Spleen (tissue), 11 donors: Measurements from ENCODE around the gene PATZ1. TPM values are rescaled to one million over a fixed set of nuclear protein-coding genes. Genes with fewer than 3 reads are reported as not detected.

Source experiments
- DNase-seq: peaks from one replicate; pipeline ENCODE4 v3.0.0-alpha.2; 2020
- H3K27ac ChIP-seq, 8 donors: fragments of 200-600 bp; sonication (generic) in 7 of 8; 1 replicate in 4 of 8; 2 replicates in 4 of 8; pipeline versions ENCODE4 v1.5.0 to v1.8.0; 2016 to 2021; ENCODE audit warnings: inconsistent platforms in 4 of 8, mild to moderate bottlenecking in 4 of 8, moderate library complexity in 1 of 8
- H3K27me3 ChIP-seq, 7 donors: fragments of 200-600 bp; sonication (generic) in 6 of 7; replicated peaks in 1 of 7; 1 replicate in 4 of 7; 2 replicates in 3 of 7; pipeline versions ENCODE4 v1.5.0 to v1.8.0; 2016 to 2021; ENCODE audit warnings: inconsistent platforms in 3 of 7, mild to moderate bottlenecking in 1 of 7
- H3K36me3 ChIP-seq, 6 donors: fragments of 200-600 bp; sonication (generic) in 5 of 6; 1 replicate in 4 of 6; 2 replicates in 2 of 6; pipeline versions ENCODE4 v1.5.0 to v1.8.0; 2016 to 2021; ENCODE audit warnings: inconsistent platforms in 2 of 6
- H3K4me1 ChIP-seq, 6 donors: fragments of 200-600 bp; sonication (generic) in 5 of 6; 1 replicate in 3 of 6; 2 replicates in 3 of 6; pipeline versions ENCODE4 v1.5.0 to v1.8.0; 2016 to 2021; ENCODE audit warnings: inconsistent platforms in 3 of 6
- H3K4me3 ChIP-seq, 8 donors: fragments of 200-600 bp; sonication (generic) in 7 of 8; 1 replicate in 4 of 8; 2 replicates in 4 of 8; pipeline versions ENCODE4 v1.5.0 to v1.8.0; 2016 to 2021; ENCODE audit warnings: inconsistent platforms in 4 of 8, mild to moderate bottlenecking in 4 of 8, moderate library complexity in 2 of 8
- H3K9me3 ChIP-seq, 8 donors: fragments of 200-600 bp; sonication (generic) in 7 of 8; 1 replicate in 4 of 8; 2 replicates in 4 of 8; pipeline versions ENCODE4 v1.5.0 to v1.8.0; 2016 to 2021; ENCODE audit warnings: inconsistent platforms in 4 of 8
- POLR2A ChIP-seq, 3 donors: fragments of 450-650 bp; IDR thresholded peaks; one replicate each; pipeline ENCODE4 v1.5.1; 2017; ENCODE audit warnings: antibody characterized with exemption in 3 of 3, mild to moderate bottlenecking in 1 of 3
- POLR2AphosphoS5 ChIP-seq, 3 donors: sonication (generic); formaldehyde crosslinking; IDR thresholded peaks; one replicate each; pipeline ENCODE4 v1.5.1; 2017; ENCODE audit warnings: antibody characterized with exemption in 3 of 3
- WGBS, 5 donors: extraction: QIAGEN DNeasy Blood & Tissue Kit in 3 of 5; methylation state at CpG; one replicate each; pipeline versions ENCODE4 v1.1.5 to v1.1.7; 2013 to 2018; 5-methylcytosine and 5-hydroxymethylcytosine counted together
- intact Hi-C: fragments of 100-400 bp; cut with DNase I; formaldehyde crosslinking; loops from one replicate; pipeline ENCODE4 v1.15.0; 2023; ENCODE audit warnings: low total_unique reads
- polyA plus RNA-seq, 3 donors: library from polyadenylated mRNA; stranded (reverse); fragments of 200-250 nt; gene quantifications; one replicate each; pipeline ENCODE4 v1.2.1, GENCODE V29; 2013
- total RNA-seq, 7 donors: library from RNA; depleted of rRNA in 3 of 7; stranded (reverse); fragments of >200 nt in 3 of 7; fragmentation: NEBNext Ultra II Directional in 4 of 7; extraction: Animal tissue kit (Norgen Biotek cat#: 25700) in 4 of 7; gene quantifications; one replicate each; pipeline versions ENCODE4 v1.1.0 to v1.2.1, GENCODE V29; 2016 to 2021
- TF ChIP-seq, protein P1 (sequence below), 11 experiments: fragments of 200-600 bp in 7 of 11; fragments of 450-650 bp in 4 of 11; sonication (generic) in 4 of 11; IDR thresholded peaks in 8 of 11; conservative IDR thresholded peaks in 3 of 11; 1 replicate in 7 of 11; 2 replicates in 4 of 11; pipeline versions ENCODE4 v1.4.0 to v1.8.0; 2016 to 2021; ENCODE audit warnings: antibody characterized with exemption in 11 of 11, inconsistent platforms in 4 of 11, mild to moderate bottlenecking in 1 of 11
- donor health status: healthy with polysubstance abuse.
- donor health status: DM: no; HTN: no; CAD: no; lungs with moderate emphysema.
- donor health status: DM: no; HTN: no; CAD: no.
- donor health status: Bipolar disorder and iron deficiency.
- donor health status: healthy.
- donor health status: DM: no; HTN: no; CAD: no.
- donor health status: DM: yes; HTN: yes; CAD: no.

The PATZ1 gene
- total and polyA plus RNA-seq, 10 donors: 19.8 to 36.9 (median 27.7) TPM

- peaks cover 0 to 16% (median 11%) of the 10 kb centered on the region in 6 donors for H3K4me1 ChIP-seq
- TF ChIP-seq, protein P1, sequence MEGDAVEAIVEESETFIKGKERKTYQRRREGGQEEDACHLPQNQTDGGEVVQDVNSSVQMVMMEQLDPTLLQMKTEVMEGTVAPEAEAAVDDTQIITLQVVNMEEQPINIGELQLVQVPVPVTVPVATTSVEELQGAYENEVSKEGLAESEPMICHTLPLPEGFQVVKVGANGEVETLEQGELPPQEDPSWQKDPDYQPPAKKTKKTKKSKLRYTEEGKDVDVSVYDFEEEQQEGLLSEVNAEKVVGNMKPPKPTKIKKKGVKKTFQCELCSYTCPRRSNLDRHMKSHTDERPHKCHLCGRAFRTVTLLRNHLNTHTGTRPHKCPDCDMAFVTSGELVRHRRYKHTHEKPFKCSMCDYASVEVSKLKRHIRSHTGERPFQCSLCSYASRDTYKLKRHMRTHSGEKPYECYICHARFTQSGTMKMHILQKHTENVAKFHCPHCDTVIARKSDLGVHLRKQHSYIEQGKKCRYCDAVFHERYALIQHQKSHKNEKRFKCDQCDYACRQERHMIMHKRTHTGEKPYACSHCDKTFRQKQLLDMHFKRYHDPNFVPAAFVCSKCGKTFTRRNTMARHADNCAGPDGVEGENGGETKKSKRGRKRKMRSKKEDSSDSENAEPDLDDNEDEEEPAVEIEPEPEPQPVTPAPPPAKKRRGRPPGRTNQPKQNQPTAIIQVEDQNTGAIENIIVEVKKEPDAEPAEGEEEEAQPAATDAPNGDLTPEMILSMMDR (IDR thresholded peaks at IDR 0.05 in 8 of 11, conservative IDR thresholded peaks at IDR 0.05 in 3 of 11): peak; percentile 77 to 93 (median 88)
- TF ChIP-seq POLR2A (IDR thresholded peaks at IDR 0.05) (no peak), POLR2AphosphoS5 (IDR thresholded peaks at IDR 0.05) (peak in 1 of 3 donors; percentile 71)
- DNase-seq: peak; percentile 81
- WGBS, 5 donors: 33 to 49% (median 39%) methylated on average over 6 of the region's 6 CpGs
- H3K36me3 ChIP-seq: peaks cover 0 to 8% (median 0%) of the 10 kb centered on the region in 6 donors
- H3K4me3 ChIP-seq: no peak overlapping the region
- intact Hi-C loops: no loop called here
- H3K27me3 ChIP-seq: no peaks in the 10 kb centered on the region
- H3K9me3 ChIP-seq: peaks cover 0 to 9% (median 6%) of the 10 kb centered on the region in 8 donors
- peak overlapping the region in 2 of 8 donors; percentile 31 to 35 for H3K27ac ChIP-seq
Measured at GRCh38 chr22:31313366-31314147, 32.6 kb downstream of the PATZ1 start.

GRCh38 chr22:31308181-31308580 is 38.0 kb downstream of the PATZ1 start:
- Histone ChIP-seq H3K4me1 (peaks cover 0 to 32% (median 11%) of the 10 kb centered on the region in 6 donors), H3K27ac (peak overlapping the region in 3 of 8 donors; percentile 31 to 55 (median 34)), H3K36me3 (no peaks in the 10 kb centered on the region), H3K9me3 (no peaks in the 10 kb centered on the region), H3K4me3 (no peak overlapping the region), H3K27me3 (no peaks in the 10 kb centered on the region)
- intact Hi-C loops: no loop called here
- TF ChIP-seq POLR2A (IDR thresholded peaks at IDR 0.05) (no peak), POLR2AphosphoS5 (IDR thresholded peaks at IDR 0.05) (no peak)
- TF ChIP-seq, protein P1 (IDR thresholded peaks at IDR 0.05 in 8 of 11, conservative IDR thresholded peaks at IDR 0.05 in 3 of 11): no peak
- DNase-seq: no peak

DNA sequence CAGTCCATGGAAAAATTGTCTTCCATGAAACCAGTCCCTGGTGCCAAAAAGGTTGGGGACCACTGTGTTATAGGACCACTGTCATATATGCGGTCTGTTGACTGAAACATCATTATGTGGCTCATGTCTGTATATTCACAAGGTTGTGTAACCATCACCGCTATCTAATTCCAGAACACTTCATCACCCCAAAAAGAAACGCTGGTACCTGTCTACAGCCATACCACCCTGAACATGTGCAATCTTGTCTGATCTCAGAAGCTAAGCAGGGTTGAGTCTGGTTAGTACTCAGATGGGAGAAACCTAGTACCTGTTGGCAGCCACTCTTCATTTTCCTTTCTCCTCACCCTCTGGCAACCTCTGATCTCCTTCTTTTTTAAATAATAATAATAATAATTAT is 41.0 kb downstream of the PATZ1 start:
- no peak for DNase-seq
- WGBS, 5 donors: 89 to 95% (median 94%) methylated on average over 3 of the region's 3 CpGs
- intact Hi-C loops: no loop called here
- H3K36me3 ChIP-seq: no peaks in the 10 kb centered on the region
- H3K4me3 ChIP-seq: no peak overlapping the region
- no peaks in the 10 kb centered on the region for H3K27me3 ChIP-seq
- TF ChIP-seq POLR2AphosphoS5 (IDR thresholded peaks at IDR 0.05) (no peak), POLR2A (IDR thresholded peaks at IDR 0.05) (no peak)
- TF ChIP-seq, protein P1 (IDR thresholded peaks at IDR 0.05 in 8 of 11, conservative IDR thresholded peaks at IDR 0.05 in 3 of 11): no peak
- H3K9me3 ChIP-seq: no peaks in the 10 kb centered on the region
- peaks cover 3 to 52% (median 22%) of the 10 kb centered on the region in 6 donors for H3K4me1 ChIP-seq
- H3K27ac ChIP-seq: no peak overlapping the region

GRCh38 chr22:31302537-31302936 is 43.6 kb downstream of the PATZ1 start:
- no peaks in the 10 kb centered on the region for H3K27me3 ChIP-seq
- peaks cover 0 to 39% (median 10%) of the 10 kb centered on the region in 6 donors for H3K4me1 ChIP-seq

More at GRCh38 chr22:31302537-31302936, 43.6 kb downstream of the PATZ1 start:
- H3K4me3 ChIP-seq: no peak overlapping the region
- H3K27ac ChIP-seq: no peak overlapping the region
- DNase-seq: no peak
- intact Hi-C loops: no loop called here
- no peak for TF ChIP-seq POLR2AphosphoS5 (IDR thresholded peaks at IDR 0.05)
- TF ChIP-seq POLR2A (IDR thresholded peaks at IDR 0.05): no peak
- TF ChIP-seq, protein P1 (IDR thresholded peaks at IDR 0.05 in 8 of 11, conservative IDR thresholded peaks at IDR 0.05 in 3 of 11): no peak
- no peaks in the 10 kb centered on the region for H3K36me3 ChIP-seq
- 85 to 94% (median 85%) methylated on average over 3 of the region's 3 CpGs for WGBS, 5 donors
- no peaks in the 10 kb centered on the region for H3K9me3 ChIP-seq
